ENCODE results near the gene CDC42EP3.

The CDC42EP3 gene

DNA sequence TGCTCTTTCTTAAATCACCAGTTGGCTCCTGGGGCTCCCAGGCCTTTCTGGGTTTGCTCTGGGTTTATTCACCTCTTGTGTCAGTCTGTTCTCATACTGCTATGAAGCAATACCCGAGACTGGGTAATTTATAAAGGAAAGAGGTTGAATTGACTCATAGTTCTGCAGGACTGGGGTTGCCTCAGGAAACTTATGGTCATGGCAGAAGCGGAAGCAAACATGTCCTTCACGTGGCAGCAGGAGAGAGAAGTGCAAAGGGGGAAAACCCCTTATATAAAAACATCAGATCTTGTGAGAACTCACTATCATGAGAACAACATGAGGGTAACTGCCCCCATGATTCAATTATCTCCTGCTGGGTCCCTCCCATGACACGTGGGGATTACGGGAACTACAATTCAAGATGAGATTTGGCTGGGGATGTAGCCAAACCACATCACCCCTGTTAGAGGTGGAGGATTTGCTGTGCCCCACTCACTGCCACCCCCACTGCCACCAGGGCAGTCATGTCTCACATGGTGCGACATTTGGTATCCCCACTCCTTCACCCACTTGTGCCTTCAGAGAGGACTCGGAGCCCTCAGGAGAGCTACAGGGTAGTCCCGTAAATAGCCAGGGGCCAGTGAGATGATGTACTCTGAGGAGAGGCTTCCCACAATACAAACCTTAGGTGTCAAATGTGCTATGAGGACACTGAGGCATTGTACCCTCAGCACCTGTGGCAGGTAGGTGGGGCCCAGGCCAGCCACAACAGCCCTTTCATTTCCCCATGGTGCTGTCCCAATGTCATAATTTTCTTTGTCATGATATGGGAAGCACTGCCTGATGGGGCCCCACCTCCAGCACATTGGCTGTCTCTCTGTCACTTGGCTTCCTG, 35.7 kb downstream of the CDC42EP3 start:
- DNase-seq: peak; percentile 46 to 98

DNA sequence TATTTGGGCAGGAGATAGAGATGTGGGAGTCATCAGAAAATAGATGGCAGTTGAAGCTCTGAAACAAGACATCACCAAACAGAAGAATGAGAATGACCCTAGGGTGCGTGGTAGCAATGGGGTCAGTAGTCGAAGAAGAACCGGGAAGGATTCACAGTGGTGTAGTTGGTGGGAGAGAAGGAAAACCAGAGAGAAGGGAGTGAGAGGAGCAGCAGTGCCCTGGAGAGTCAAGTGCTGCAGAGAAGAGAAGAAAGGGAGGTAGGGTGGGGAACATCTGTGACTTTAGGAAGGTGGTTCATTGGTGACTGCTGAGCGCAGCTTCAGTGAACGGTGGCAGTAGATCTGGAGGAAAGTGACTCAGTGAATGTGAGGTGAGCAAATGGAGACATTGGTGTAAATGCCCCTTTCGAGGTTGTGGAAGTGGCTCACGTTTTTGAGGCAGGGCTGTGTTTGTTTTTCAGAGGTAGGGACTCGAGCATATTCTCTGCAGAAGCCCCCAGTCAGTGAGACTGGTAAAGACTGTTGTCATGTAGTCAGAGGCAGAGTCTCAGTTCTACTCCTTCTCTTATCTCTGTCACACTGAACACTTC, 36.4 kb downstream of the CDC42EP3 start:
- DNase-seq: peak in 1 of 2 donors; percentile 46

- DNase-seq: no peak
These were observed 37.6 kb downstream of the CDC42EP3 start for GRCh38 chr2:37633845-37634244.

DNA sequence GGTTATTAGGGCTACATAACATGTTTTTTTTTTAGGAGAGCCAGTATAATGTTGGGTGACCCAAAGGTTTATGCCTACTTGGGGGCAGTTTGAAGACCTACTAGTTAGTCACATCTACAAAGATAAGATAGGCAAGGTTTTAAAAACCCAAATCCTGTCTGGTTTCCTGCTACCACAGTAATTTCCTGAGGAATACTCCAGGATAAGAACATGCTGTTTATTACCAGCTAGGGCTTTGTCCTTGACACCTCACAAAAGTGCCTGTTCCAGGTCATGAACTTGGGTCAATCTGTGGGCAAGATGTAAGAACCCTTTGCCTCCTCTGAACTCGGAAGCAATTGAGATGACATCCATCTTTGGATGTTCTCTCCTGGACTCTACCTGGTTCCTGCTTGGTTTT, 38.2 kb downstream of the CDC42EP3 start:
- DNase-seq: no peak

DNA sequence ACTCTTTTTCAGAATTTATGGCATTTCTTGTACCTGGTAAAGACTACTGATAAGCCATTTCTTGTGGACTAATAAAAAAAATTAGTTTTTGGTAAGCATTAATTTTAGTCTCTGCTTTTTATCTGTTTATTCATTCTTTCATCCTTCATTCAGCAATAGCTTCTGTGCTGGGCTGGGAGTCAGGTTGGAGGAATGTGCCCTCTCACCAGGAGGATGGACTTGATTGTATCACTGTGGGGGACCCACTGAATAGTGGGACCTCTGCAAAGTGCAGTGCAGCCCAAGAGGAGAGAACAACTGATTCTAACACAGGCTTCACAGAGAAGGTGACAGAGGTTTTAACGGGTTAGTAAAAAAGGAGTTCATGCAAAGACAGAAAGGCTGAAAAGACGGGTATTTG, 39.1 kb downstream of the CDC42EP3 start:
- no peak for DNase-seq

DNA sequence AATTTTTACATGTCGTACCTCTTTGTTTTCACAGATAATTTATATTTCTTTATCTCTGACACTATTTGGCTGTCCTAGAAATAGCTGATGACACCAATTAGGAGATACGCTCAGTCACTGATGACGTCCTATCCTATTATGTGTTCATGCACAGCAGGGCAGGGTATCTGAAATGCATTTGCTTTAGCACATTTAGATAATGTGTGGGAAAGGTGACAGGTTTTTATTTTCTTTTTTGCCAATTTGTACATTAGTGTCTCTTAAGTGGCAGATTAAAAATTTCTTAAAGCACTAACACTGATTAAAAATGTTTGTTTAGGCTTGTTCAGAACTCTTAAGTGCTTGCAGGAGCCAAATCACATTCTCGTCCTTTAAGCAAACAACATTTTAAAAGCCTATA, 39.7 kb downstream of the CDC42EP3 start:
- DNase-seq: no peak

DNA sequence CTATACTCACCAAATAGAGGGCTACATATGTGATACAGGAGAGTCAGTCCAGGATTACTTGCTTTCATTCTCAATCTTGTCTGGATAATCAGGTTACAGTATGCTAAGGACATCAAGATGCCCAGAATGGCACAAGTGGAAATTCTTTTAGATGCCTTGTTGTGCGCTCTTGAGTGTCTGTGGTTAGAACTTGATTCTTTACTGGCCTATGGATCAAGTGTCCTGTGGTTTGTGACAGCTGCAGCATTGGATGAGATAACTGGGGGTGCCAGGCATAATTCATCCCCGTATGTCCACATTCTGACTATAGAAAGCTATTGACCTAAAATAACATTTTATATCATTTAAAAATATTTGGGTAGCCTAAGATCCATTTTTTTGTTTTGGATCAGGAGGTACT, 40.1 kb downstream of the CDC42EP3 start:
- DNase-seq: no peak

DNA sequence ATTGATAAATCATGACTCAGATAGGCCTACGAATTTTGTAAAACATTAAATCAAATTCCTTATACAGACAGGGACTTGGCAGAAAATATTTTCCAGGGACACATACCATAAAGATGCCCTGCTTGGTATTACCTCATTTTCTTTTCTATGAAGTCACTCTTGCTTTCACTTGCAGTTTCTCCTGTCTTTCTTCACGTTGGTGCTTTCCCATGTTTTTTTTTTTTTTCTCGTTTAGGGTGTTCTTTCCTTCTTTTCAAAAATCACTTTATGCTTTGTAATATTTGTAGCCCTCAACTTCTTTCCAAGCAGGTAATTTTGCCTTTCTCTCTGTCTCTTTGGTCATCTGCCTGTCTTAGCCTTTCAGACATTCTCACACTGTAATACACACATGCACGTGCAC, 40.7 kb downstream of the CDC42EP3 start:
- DNase-seq: no peak

DNA sequence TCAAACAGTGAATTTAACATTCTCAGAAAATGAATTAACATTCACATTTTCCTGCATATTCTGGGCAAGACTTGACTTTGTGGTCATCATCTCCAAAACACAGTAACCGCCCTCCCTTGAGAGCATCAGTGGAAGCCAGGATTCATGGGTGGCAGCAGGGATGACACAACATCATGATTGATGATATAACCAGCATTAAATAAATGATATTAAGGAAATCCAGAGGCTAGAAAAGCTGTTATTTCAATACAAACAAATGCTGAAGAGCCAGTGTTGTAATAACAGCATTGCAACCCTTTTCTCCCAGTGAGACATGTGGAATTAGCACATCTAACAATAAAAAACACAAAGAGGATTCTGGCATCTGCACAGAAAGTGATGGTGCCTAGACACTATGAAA, 41.1 kb downstream of the CDC42EP3 start:
- DNase-seq: no peak

DNA sequence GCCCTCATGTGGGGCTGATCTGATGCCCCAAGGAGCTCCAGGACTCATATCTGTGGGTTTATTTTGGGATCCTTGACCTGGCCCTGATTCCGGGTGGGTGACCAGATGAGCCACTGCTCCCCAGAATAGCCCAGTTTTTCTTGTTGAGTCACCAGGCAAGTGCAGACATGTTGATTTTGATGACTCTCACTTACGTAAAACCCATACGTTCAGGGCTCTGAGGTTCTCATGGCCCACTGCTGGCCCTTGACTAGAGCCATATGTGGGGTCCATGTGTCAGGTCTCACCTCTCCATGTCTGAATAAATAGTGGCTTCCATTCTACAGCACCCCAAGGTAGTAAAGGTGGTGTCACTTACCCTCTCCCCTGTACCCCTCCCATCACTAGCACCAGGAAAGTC, 41.9 kb downstream of the CDC42EP3 start:
- no peak for DNase-seq

DNA sequence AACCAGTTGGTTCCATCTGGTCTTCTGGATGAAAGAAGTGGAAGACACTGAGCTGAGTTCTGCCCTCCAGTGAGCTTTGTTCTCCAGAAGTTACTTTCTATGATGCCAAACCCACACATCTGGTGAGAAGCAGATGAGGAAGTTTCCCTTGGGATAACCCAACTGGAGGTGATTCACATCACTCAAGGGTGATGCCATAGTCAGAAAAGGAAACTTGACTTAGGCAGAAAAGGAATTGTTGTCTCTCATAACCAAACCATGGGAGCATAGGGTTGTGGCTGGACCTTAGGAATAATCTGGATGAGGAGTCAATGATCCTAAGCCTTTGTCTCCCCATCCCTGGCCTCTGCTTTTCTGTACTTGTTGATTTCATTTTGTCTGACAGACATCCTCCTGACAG, 43.7 kb downstream of the CDC42EP3 start:
- DNase-seq: no peak

- DNase-seq: peak in 1 of 2 donors; percentile 63
These were observed 45.5 kb downstream of the CDC42EP3 start for GRCh38 chr2:37625796-37626571.

DNA sequence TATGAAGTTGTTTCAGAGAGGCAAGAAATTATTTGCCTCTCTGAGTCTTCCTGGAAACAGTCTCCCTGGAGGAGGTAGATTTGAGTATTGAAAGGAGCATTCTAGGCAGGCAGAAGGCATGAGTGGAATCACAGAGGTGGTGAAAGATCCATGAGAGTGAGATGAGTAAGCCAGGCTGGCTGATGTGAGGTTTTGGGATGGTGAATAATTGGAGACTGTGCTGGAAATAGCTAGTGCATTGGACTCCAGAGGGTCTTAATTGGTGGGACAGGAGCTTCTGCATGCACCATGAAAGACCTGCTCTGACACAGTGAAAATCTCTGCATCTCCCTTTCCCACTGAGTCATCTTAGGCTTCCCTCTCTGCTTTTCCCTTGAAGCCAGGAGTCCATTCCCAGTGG, 46.3 kb downstream of the CDC42EP3 start:
- DNase-seq: no peak

- peak in 1 of 2 donors; percentile 67 for DNase-seq
These were observed 47.2 kb downstream of the CDC42EP3 start for GRCh38 chr2:37623971-37624900.

DNA sequence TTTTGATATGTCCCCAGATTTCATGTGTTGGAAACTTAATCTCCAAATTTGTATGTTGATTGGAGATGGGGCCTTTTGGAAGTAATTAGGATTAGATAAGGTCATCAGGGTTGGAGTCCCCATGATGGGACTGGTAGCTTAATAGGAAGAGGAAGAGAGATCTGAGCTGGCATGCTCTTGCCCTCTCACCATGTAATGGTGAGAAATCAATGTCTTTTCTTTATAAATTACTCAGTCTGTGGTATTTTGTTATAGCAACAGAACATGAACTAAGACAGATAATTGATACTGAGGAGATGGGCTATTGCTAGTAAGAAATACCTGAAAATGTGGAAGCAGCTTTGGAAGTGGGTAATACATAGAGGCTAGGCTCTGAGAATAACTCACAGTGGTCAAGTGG, 48.0 kb downstream of the CDC42EP3 start:
- DNase-seq: no peak

DNA sequence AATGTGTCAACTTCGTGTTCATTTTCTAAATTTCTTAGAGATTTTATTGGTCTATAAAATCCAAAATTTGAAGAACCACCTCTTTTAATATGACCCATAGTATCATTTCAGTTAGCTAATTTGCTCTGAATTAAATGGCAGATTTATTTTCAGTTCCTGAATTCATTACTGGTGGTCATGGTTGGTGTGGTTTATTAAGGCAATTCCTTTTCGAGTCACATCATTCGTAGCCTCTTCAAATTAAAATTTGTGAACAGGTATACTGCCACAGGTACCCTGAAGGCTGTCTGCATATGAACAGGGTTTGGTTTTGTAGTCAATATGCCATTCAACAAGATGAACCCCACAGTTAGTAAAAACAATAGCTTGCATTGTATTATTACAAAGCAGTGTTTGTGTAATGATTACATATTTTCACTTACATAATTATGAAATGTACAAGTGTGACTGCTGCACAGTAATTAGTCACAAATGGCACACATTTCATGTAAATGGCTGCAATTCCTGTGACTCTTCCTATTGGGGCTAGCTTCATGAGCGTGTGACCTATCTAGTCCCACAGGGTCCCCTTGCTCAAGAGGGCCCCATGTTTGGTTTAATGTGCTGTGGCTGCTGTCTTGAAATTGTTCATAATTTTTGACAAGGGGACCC, 48.9 kb downstream of the CDC42EP3 start:
- DNase-seq: no peak

GRCh38 chr2:37621199-37621598, 50.2 kb downstream of the CDC42EP3 start:
- DNase-seq: no peak

DNA sequence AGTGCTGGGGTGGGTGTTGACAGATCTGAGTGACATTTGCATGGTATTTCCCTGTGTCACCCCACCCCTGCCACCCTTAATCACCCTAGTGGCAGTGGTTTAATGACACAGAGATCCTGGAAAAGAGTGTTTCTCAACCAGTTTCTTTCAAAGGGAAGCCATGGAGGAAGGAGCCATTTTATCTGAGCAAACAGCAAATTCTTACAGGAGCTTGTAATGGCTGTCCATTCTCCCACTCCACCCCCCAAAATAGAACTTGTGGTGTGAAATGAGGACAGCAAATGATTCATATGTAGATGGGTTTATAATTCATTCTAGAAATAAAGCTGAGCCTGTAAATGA, 51.5 kb downstream of the CDC42EP3 start:
- DNase-seq: no peak

- DNase-seq: no peak
These were observed 52.0 kb downstream of the CDC42EP3 start for GRCh38 chr2:37619230-37619958.

DNA sequence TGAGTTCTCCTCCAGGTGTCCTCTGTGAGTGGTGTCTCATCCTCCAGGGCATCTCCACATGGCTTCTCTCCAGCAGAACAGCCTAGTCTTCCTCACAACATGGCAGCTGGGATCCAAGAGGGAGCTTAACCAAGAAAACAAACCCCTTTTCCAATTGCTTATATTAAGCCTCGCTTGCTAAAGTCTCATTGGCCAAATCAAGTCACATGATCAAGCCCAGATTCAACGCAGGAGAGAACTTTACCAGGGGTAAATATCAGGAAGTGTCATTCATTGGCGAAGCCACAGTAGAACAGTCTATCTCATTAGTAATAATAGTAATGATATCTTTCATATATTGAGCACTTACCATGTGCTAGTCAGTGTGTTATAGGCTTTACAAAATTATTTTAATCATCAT, 53.1 kb downstream of the CDC42EP3 start:
- DNase-seq: no peak

DNA sequence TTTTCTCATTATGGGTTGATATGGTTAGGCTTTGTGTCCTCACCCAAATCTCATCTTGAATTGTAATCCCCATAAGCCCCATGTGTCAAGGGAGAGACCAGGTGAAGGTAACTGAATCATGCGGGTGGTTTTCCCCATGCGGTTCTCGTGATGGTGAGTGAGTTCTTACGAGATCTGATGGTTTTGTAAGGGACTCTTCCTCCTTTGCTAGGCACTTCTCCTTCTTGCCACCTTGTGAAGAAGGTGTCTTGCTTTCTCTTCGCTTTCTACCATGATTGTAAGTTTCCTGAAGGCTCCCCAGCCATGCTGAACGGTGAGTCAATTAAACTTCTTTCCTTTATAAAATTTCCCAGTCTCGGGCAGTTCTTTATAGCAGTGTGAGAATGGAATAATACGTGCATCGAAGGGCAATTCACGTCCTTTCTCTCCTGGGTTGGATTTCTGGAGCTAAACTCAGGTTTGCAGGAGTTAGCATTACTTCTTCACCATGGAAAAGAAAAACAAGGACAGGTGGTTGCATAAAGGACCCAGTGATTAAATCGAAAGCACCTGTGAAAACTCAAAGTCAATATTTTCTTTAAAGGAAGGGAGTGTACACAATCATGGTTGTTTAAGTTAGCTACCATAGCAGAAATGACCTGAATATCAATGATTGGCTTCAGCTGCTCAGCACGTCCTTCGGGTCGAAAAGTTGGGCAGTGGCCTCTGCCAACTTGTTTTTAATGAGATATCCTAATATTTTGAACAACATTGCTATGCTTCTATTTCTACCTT, 54.1 kb downstream of the CDC42EP3 start:
- DNase-seq: no peak
